GM21423 (cell line): ENCODE data around the gene KCND2.

Source experiments
- ATAC-seq: cut with Tn5 transposase; IDR thresholded peaks from one replicate; pipeline ENCODE4 v1.9.1; 2021; ENCODE audit warnings: mild to moderate bottlenecking, moderate library complexity; ENCODE audit not compliant: unreplicated experiment

Gene KCND2

DNA sequence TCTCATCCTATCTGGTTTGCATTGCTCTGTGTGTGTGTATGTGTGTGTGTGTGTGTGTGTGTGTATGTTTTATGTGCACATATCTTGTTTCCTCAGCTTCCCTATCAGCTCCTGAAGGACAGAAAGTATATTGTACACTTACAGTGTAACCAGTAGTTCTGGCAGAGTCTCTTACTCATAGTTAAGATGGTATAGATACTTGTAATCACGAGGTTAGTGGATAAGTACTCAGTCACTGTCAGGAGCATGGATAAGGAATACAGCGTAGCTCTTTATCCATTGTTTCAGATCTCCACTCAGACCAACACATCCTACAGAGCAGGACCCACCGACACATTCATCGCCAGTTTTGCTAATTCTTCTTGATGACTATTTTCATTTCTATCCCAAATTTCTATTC lies 309.9 kb downstream of the KCND2 start:
- no peak for ATAC-seq

DNA sequence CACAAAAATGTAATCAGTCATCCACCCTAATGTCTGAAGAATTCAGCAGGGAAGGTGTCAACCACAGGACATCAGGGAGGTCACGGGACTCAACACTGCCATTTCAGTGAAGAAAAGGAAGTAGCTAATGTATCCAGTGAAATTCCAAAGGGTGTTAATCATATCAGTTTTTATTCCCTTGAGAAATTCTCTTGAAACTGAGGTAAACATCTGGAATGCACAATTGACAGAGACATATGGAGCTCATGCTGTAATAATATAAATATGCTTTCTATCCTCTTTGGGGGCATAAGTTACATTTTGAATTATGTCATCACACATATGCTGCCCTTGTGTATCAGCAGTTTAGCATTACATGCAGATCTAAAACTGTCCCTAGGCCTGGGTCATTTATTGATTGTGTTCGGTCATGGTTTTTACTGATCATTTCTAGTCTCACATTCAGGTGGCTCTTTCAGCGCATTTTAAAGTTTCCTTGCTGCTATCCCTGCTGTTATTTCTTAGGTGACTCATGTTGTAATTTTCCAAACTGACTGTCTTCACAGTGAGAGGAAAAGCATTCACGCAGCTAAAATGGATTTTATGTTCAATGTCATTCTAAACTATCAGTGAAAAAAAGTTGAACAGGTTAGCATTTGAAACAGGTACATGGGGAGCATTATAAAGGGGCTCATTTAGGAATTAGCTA lies 311.1 kb downstream of the KCND2 start:
- ATAC-seq, result no peak

DNA sequence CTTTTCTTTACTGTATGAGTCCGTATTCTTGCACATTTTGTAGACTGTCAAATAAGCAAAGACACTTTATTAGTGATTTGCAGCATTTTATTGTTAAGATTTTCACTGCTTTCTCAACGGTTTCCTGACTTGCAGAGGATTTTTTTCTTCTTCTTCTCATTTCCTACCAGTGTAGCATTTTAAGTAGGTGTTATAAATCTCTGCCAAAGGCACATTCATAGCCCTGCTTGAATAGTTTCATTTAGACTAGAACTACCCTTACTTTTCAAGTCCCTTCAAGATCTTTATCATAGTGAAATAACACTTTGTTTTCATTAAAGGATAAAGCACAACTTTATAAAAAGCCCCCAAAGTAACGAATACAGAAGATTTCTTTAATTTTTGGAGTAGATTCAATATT lies 313.6 kb downstream of the KCND2 start:
- no peak for ATAC-seq

DNA sequence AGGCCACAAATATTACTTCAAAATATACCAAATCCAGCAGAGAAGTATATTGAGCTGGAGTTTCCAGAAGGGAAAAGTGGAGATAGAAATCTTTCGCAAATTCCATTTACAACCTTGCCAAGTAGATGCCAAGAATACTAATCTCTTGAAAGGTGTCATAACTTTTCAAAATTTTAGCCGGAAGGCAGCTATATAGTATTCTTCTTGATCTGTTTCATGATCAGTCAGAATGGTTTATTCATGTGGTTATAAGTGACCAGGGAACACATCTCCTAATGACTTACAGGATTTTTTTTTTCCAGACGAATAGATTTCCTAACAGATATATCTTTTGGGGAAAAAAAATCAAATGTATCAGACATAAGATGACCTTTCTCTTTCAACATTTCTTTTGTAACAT lies 314.3 kb downstream of the KCND2 start:
- no peak for ATAC-seq

DNA sequence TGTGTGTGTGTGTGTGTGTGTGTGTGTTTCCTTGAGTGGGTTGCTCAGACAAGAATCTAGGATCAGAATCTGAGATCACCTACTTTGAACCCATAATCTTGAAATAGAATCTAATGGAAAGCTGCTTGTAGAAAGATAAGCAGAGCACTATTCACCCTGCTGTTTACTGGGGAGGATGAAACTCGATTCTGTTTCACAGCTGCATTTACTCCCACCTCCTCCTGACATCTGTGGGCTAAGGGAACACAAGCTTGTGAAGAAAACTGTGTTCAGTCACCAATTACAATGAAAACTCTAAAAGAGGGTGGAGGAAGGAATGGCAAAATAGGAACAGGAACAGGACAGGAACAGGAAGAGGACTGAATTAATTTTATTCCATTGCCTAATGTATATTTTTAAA lies 315.4 kb downstream of the KCND2 start:
- ATAC-seq, result no peak

DNA sequence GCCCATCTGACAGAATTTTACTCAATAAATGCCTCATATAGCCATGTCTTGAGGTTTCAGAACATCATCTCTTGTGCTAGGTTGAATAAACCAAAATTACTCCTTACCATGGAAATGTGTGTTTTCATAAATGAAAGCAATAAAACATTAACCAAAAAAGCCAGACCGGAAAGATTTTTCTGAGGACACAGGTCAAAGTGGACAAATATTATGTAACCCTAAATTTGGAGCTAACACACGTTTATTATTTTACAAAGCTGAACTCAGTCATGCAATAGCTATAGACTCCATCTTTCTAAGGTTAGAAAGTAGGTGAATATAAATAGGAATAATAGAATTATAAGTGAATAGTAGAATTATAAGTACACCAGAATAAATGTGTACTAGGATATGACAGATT lies 315.9 kb downstream of the KCND2 start:
- no peak for ATAC-seq

DNA sequence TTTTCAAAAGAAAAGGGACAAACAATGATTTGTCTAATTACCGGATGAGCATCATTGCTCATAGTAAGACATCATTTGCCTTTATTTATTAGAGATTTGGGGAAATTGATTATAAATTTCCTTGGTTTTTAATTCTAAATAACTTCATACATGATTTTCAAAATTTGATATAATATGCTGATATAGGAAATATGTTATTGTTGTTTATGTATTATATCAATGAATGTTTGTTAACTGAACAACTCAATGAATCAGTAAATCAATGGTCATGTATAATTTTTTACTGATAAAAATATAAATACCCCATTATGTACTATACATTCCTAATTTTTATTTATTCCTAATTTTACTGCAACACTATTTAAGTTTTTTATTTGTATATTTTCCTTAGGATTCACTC lies 327.6 kb downstream of the KCND2 start:
- ATAC-seq, result no peak

DNA sequence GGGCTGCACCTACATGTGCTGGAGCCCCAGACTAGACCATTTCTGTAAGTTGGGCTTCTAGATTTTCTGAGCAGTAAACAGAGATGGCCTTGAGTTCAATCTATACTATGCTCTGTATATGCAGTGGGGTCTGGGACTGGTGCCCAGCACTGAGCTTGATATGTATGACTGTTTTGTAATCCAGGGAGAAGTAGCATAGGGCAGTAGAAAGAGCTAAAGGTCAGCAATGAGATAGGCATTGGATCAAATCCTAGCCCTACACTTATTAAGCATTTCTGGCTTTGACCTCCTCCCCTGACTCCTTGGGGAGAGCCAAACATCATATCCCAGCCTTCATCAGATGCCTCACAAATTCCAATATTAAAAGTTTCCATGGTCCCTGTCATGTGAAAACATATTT lies 330.4 kb downstream of the KCND2 start:
- ATAC-seq, result no peak

DNA sequence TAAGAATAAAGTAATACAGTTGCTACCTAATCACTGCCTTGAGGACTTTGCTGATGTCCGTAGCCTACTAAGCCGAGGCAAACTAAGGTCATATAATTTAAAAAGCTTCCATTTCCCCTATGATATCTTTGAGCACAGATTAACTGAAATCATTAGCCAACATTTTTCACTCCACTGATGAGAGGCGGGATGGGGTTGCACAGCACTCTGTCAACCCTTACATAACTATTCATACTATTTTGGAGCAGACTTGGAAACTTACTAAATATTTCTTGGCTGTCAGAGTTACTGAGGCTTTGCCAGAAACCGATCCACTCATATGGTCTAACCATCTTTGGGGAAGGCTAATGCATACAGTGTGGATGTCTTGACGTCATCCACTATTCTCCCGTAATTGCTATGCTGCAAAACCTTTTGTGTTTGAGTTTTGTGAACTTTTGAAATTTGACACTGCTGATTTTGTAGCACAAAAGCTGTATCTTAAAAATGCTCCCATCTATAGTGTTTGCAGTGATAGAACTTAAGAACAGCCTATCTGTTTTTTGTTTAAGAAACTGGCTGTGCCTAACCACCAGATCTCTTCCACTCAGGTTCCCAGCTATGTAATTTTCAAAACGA lies 336.3 kb downstream of the KCND2 start:
- no peak for ATAC-seq

DNA sequence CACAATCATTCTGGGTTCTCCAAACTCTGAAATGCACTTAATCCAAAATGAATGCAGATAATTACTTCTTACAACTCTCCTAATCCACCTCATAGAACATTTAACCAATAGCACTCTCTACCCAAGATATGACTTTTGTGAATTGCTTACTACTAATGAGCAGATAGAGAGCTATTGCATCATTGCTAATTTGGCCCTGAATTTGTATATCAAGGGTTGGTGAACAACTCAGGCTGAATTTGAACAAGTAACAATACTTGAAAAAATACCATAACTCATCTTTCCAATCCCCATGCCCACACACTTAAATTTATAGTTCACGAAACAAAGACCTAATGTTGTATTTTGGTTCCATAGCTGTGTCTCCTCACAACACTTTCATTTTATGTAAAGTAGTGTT lies 339.0 kb downstream of the KCND2 start:
- no peak for ATAC-seq

DNA sequence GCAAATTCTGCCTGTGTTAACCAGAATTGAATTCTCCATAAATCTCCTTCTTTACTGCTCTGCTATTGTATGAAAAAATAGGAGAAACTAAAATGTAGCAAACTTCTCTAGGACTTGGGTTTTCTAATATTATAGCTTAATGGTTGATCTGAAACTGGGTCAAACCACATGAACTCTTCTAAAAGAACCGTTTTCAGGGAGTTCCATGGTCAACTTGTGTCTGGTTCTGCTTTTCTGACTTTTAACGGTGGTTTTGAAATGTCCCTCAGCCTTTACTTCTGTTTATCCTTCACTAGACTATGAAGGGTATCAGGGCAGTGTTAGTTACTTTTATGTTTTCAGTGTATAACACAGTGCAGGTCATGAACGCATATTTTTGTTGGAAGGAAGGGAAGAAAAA lies 342.7 kb downstream of the KCND2 start:
- ATAC-seq, result no peak

DNA sequence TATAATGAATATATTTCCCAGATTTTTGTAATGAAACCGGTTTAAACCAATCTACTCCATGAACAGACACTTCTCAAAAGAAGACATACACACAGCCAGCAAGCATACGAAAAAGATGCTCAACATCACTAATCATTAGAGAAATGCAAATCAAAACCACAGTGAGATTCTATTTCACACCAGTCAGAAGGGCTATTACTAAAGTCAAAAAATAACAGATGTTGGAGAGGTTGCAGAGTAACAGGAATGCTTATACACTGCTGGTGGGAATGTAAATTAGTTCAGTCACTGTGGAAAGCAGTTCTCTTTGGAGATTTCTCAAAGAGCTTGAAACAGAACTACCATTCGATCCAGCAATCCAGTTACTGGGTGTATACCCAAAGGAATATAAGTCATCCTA lies 344.3 kb downstream of the KCND2 start:
- no peak for ATAC-seq

DNA sequence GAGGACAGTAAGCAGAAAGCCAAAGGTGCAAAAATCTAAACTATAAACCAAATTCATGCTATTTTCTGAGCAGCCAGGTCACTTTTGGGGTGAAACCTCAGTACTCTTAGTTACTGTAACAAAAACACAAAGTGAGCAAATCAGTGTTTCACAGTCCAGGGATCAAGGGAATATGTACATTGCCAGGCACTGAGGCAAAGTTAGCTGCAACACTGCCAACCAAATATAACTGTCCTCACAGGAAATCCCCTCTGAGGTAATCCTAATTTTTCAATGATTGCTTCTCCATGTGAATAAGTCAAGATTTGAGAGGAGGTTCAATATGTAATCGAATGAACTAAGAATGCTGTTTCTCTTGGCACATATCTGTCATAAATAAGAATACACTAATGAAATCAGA lies 355.3 kb downstream of the KCND2 start:
- ATAC-seq, result no peak

DNA sequence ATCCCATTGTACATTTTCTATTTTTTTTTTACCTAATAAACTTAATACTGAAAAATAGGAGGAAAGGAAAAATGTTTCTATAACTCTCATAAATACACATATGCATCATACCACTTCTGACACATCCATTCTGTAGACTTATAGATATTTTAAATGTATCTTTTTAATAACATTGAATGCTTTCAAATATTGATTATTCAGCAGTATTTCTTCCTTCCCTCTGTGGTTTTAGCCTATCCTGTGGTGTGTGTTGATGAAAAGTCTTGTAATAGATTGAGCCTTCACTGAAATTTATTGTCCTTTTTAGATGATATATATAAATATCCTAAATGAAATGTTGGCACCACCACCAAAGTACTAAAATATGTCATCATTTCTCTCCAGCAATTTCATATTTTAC lies 366.9 kb downstream of the KCND2 start:
- ATAC-seq, result no peak

DNA sequence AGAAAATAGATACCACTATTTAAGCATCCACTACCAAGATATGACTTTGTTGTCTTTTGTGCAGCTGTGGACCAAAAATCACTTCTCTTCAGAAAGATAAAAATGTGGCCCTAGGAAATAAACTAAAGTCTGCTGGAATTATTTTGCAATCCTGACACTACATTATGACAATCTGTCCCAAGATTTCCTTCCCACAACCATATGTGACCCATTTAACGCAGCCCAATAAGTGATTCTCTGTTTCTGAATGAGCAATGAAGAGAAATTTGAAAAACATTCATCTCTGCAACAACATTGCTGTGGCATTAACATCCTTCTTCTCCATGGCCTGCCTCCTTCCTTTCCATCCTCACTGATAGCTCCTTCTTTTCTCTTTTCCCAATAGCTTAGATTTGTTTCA lies 373.0 kb downstream of the KCND2 start:
- no peak for ATAC-seq

DNA sequence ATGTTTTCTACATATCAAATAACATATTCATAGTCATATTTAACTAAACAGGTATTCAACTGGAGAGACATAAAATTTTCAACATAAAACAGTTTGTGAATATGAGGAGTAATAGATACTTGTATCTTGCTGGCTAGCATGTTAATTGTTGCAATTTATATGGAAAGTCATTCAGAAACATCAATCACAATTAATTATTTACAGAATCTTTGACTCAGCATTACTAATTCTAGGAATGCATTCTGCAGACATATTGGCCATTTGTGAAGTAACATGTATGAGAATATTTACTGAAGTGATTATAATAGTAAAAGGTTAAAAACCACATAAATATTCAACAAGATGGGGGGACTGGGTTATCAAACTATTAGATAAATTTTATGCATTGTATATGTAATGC lies 381.3 kb downstream of the KCND2 start:
- no peak for ATAC-seq

DNA sequence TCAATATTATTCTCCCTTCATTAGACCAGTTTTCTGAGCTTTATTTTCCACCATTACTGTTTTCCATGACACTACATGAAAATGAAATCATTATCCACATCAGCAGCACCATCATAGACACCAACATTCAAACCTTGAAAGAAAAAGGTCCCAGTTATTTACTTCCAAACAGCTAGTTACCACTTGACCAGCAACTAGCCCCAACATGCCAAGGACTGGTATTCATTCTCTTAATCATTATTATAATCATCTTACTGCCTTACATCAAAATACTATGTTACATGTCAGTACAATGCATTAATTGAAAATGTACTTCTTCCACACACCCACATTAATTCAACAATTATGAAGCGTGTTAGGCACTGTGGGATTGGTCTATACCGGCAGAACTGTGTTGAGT lies 385.5 kb downstream of the KCND2 start:
- ATAC-seq, result no peak

DNA sequence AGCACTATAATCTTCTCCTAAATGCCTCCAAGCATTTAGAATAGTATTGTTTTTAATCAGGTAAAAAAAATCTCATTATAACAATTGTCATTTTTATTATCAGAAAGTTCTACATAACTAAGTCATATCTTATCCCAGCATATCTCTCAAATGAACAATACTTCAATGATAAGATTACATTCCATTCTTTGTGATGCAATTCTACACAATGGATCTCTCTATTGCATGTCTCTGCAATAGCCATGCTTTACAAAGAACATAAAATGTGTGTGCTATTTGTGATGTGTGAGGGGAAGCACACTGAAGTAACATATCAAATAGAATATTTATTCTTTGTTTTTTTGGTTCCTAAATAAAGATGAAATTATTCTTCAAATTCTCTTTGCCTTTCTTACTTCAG lies 389.3 kb downstream of the KCND2 start:
- no peak for ATAC-seq

DNA sequence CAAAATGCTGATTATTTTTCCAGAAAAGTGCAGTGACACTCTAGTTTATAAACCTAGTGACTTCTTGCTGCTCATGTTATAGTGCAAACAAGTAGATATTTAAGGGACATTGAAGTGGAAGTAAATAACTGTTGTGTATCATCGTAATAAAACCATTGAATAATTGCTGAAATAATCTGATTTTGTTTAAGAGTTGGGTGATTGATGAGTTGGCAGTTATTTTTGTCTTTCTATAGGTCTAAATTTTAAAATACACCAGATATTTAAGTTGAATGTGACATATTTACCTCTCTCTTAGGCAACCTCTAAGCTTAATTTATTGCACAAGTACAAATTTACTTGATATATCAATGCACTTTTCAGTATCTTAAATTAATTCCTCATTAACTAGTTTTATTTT lies 392.1 kb downstream of the KCND2 start:
- no peak for ATAC-seq

DNA sequence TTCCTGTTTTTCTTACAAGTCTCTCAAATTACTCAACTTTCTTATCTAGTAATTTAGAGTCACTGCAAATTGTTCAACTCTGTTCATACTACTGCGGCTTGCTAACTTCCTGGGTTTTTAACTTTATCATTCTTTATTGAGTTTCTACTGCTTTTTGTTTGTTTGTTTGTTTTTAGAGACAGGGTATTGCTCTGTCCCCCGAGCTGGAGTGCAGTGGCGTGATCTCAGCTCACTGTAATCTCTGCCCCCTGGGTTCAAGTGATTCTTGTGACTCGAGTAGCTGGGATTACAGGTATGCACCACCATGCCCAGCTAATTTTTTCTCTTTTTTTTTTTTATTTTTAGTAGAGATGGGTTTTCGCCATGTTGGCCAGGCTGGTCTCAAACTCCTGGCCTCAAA lies 402.1 kb downstream of the KCND2 start:
- ATAC-seq, result no peak

DNA sequence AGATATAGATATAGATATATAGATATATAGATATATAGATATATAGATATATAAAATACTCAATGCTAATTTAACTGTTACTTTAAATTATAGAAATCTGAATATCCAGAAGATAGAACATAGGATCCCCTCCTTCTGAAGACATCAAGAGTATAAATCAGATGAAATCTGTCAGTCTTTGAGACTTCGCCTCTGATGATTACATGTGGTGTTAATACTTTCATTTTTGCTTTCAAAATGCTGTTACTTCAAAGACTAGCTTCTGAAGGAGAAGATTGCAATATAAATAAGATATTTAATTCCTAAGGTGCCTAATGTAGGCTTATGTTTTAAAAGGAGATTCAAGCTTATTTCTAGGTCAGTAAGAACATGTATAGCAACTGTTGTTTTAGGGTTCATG lies 404.6 kb downstream of the KCND2 start:
- no peak for ATAC-seq

DNA sequence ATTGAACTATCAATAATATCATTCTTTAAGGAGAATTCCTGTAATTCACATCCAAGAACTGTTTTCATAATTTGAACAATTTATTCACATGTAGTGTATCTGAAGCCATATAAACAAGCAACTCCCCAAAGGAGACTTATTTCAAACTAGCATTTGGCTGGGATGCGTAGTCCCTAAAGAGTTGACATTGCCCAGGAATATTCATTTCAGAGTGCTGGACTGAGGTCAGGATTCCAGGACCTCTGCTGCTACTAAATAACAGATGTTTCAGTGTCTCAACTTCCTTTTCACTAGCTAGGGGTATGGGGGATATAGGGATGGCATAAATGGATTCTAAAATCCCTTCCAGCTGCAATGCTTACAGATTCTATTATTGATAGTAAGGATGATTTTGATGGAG lies 408.0 kb downstream of the KCND2 start:
- no peak for ATAC-seq

DNA sequence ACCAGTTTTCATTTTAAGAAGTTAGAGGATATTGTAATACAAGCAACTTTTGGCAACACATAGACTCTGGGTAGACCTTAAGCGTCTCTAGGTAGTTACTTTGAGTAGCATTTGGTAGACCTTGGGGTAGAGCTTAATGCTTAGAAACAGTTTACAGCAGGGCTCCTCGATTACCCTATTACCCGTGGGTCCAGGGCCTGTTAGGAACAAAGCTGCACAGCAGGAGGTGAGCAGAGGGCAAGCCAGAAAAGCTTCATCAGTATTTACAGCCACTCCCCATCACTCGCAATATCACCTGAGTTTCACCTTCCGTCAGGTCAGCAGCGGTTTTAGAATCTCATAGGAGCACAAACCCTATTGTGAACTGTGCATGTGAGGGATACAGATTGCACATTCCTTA lies 411.5 kb downstream of the KCND2 start:
- no peak for ATAC-seq
